ENCODE results near the gene CWC27.

Gene CWC27

DNA sequence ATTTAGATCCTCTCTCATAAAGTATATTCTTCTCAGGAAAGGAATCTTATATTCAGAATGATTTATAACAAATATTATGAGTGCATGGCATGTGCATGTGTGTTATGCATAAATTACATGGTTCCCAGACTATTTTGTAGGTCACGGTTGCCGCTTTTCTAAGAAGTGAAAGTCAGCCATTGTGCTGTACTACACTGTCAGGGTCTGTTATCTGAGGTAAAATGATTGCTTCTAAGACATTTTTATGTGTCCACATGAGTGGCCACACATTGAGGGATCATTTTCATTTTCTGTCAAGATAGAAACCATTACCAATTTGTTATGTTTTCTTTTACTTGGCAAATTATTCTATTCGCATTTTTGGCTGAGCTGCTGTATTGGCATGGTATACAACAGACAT, 210.8 kb downstream of the CWC27 start:
- no peak for DNase-seq (ENCODE audit: low spot score)

DNA sequence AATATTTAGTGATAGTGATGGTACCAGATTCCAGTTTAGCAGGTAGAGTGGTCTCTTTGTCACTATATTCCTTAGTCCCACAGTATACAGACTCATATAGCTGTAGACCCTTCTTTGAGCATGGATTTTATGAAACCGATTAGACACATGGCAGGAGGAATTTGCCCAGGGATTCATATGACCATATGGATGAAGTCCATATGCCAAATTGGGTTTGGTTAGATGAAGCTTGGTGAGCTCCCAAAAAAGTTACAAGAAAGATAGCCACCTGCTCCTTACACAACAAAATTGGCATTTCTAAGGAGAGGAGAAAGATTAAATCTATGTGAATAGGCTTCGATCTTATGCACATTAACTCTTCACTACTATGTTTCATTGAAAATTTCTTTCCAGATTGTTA, 211.4 kb downstream of the CWC27 start:
- no peak for DNase-seq (ENCODE audit: low spot score)

GRCh38 chr5:64987768-64988167, 219.0 kb downstream of the CWC27 start:
- no peak for DNase-seq (ENCODE audit: low spot score)

DNA sequence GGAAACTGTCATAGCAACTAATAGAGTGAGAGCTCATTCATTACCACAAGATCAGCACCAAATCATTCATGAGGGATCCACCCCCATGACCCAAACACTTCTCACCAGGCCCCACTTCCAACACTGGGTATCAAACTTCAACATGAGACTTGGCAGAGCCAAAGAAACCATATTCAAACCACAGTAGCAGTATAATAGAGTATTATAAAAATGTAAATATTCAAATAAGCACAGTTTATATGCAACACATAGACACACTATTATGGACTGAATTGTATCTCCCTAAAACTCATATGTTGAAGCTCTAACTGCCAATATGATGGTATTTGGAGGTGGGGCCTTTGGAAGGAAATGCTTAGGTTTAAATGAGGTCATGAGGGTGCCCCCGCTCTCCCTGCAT, 240.5 kb downstream of the CWC27 start:
- no peak for DNase-seq (ENCODE audit: low spot score)

- DNase-seq (ENCODE audit: low spot score): no peak
Observed at GRCh38 chr5:65010841-65011240, 242.1 kb downstream of the CWC27 start.

DNA sequence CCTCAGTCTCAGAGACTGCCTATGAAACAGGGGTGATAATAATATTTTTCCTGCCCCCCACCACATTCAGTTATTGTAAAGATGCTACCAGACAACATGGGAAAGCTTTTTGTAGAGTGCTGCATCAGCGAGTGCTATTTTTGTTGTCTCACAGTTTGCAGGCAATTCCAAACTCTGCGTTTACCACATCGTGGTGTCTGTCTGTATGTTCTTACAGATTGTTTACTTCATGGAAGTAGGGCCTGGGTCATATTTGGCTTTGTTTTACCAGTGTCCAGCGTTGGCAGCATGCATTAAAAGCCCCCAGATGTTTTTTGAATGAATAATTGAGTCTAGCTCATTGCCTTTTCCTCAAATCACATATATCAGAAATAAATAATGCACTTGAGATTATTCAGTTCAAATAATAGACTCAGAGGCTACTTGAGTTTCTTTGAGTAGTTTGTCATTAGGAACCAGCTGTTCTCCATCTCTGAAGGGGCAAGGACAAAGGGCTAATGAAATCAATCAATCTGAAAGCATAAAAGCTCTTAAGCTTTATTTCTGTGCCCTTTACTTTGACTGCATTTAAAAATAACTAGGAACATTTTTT, 243.7 kb downstream of the CWC27 start:
- no peak for DNase-seq (ENCODE audit: low spot score)

- no peak for DNase-seq (ENCODE audit: low spot score)
Observed at GRCh38 chr5:65013166-65013565, 244.4 kb downstream of the CWC27 start.

DNA sequence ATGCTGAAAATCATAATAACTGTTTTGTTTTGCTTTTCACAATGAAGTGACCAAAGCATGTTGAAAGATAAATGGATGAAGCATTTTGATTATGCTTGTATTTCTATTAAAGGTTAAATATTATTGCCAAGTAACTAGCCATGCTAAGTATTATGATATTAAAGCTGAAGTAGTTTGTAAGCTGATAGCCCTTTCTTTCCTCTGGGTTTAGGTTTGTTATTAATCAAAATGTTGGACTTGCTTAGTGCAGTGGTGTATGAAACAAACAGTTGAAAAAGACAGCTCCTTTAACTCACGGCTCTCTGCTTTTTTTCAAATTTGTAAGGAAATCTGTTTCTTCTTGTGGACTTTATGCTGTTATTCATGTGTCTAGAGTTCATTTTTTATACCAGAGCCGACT, 246.0 kb downstream of the CWC27 start:
- DNase-seq (ENCODE audit: low spot score): no peak

DNA sequence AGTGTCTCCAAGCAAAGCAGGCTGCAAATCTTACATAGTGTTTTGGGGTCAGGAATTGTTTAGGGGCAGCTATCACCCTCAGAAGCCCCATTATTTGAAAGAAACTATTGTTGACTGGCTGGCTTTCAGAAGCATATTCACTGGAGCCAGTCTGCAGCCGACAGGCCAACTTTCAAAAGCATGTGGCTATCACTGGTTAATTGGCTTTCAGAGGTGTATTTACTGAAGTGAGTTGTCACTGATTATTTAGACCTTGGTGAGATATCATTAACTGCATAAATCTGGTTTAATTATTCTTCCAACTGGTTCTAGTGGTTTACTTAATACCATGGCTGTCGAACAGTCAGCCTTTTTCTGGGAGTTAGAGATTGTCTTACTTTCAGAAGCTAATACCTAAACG, 247.0 kb downstream of the CWC27 start:
- no peak for DNase-seq (ENCODE audit: low spot score)

DNA sequence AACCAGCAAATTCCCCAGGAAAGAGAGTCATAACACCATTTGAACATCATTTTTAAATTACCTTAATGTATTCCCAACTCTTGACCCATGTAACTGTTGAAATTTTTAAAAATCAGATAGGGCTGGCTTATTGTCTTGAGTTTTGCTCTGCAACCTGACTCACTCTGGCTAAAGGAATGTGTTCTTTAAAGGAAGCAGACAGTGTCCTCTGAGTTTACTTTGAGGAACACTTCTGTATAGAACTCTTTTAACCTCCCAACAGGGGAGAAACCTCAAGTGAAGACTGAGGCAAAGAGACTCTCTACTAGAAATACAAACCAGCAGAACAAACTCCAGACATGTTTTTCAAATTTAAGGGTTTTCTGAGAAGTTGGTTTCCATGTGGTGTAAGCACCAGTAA, 248.9 kb downstream of the CWC27 start:
- DNase-seq (ENCODE audit: low spot score): no peak

DNA sequence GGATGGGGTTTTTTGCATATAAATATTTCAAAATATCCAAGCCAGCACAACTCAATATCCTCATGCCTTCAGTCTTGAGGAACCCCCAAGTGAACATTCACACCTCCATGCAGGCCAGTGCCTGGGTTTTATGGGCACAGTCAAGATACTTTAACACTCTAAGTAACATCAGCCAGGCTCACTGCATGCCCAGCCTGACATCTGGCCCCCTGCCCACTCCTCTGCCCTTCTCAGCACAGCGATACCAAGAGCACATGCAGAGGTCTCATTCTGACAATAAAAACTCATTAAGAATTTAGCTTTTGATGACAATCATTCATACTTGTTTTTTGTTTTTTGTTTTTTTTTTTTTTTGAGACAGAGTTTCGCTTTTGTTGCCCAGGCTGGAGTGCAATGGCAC, 250.0 kb downstream of the CWC27 start:
- DNase-seq (ENCODE audit: low spot score): no peak

DNA sequence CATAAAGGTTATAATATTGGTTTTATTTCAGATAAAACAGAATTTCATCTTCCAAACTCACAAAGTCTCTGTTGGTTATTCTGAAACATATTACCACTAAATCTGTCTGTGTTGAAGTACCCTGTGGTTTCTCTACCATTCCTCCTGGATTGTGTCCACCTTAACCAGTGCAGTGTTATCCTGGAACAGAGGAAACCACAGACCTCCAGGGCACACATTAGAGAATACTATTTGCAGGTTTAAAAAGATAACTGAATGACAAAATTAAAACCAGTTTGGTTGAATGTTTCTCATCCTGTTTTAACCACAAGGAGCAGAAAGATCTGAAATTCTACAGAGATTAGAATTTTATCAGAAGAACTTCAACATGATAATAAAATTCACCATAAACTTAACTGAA, 251.8 kb downstream of the CWC27 start:
- no peak for DNase-seq (ENCODE audit: low spot score)

DNA sequence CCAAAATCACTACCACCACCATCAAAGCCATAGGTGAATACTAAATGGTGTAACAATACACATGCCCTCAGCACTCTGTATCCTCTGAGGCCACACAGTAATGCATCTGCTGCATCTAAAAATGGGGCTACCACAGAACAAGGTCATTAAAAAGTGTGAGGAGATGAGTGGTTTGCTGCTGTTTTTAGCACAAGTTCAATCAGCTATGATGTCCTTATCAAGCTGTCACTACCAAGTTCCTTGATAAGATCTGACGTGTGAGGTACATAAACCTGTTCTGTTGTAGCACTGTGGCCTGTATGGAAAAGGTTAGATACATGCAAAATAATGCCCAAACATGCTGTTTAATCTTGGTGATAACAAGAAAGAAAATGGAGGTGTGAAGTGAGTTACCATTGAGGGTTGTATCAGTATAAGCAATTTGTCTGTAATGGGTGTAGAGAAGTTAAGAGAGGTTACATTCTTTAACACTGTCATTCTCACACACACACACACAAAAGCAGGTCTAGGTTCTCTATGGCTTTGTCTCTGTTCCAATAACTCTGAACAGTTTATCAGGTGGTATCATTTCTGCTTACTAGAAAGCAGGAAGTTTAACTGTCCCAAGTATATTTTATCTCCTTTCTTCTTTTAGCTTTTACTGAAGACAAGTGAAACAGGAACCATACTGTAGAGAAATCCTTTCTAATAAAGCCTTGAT, 252.9 kb downstream of the CWC27 start:
- no peak for DNase-seq (ENCODE audit: low spot score)

DNA sequence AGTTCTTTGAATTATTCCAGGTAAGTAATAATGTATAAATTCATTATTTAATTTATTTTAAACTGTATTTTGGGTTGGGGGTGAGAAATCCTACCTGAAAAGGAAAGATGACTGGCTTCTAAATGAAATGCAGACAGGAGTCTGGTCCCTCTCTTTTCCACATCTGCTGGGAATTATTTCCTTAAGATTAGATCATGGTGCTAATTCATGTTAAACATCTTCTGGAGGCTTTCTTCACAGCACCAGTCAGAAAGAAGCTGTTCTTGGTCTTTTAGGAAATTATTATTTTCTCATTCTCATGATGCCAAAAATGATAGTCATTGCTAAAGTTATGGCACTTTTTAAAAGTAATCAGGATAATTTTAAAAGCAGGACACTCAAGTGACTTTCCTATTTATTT, 254.2 kb downstream of the CWC27 start:
- no peak for DNase-seq (ENCODE audit: low spot score)

DNA sequence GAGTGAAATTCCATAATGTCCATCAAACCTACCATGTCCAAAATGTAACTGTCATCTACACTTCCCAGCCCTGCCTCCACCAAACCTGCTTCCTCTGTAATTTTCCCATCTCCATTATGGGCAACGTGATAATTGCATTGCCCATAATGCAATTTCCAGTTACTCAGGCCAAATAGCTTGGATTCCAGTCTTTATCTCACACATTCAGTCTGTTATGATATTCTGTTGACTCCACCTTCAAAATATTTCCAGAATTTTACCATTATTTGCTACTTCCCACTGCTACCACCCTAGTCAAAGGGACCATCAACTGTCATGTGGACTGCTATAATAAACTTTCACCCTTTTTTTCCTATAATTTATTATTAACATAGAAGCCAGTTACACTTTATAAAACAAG, 256.0 kb downstream of the CWC27 start:
- no peak for DNase-seq (ENCODE audit: low spot score)

GRCh38 chr5:65026816-65027548, 258.3 kb downstream of the CWC27 start:
- DNase-seq (ENCODE audit: low spot score): no peak

DNA sequence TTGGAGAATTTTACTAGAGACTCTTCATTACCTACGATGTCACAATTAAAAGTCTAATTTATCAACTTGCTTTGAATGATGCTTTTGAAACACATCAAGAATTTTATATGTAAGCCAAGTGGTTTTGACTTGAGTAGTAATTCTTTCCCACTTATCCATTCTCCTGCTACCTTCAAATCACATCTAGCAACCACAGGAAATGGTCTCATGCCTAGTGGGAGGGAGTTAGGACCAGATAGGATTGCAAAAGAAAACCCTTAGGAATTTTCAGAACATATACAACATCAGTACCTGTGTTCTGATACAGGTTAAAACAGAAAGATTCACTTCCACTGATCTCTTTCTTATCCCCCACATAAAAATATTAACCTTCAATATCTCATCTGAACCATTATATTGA, 260.4 kb downstream of the CWC27 start:
- DNase-seq (ENCODE audit: low spot score): no peak

- DNase-seq (ENCODE audit: low spot score): no peak
Observed at GRCh38 chr5:65030056-65030455, 261.3 kb downstream of the CWC27 start.

- no peak for DNase-seq (ENCODE audit: low spot score)
Observed at GRCh38 chr5:65032250-65032649, 263.5 kb downstream of the CWC27 start.

GRCh38 chr5:65034029-65034812, 265.5 kb downstream of the CWC27 start:
- no peak for DNase-seq (ENCODE audit: low spot score)

GRCh38 chr5:65034813-65035209, 266.1 kb downstream of the CWC27 start:
- DNase-seq (ENCODE audit: low spot score): peak; percentile 23

Data from iPS-NIHi11 (cell line).